Measurements from ENCODE around the gene KATNB1. TPM values are rescaled to one million over a fixed set of nuclear protein-coding genes. Genes with fewer than 3 reads are reported as not detected.

KATNB1 gene
- total RNA-seq, 1 donor from 2014 or later = 33.5 TPM

GRCh38 chr16:57785385-57785784 lies 49.8 kb downstream of the KATNB1 start:
- no peak overlapping the region for H3K4me2 ChIP-seq
- H3K4me3 ChIP-seq = no peak overlapping the region
- DNase-seq (ENCODE audit: low spot score) = no peak
- TF ChIP-seq CTCF (IDR thresholded peaks at IDR 0.05) = no peak
- TF ChIP-seq EZH2 (IDR thresholded peaks at IDR 0.05) = no peak
- no peak for TF ChIP-seq EZH2phosphoT487 (IDR thresholded peaks at IDR 0.05)
- H3K79me2 ChIP-seq (ENCODE audit: low read depth) = no peaks in the 10 kb centered on the region
- no peak overlapping the region for H3K27ac ChIP-seq
- H3K27ac Mint-ChIP-seq = no peak overlapping the region
- no peaks in the 10 kb centered on the region for H3K9me3 ChIP-seq (ENCODE audit: low read depth)
- H3K27me3 ChIP-seq = no peaks in the 10 kb centered on the region
- peaks cover 3% of the 10 kb centered on the region for H3K4me1 Mint-ChIP-seq
- no peak overlapping the region for H3K9ac ChIP-seq
- H4K20me1 ChIP-seq (ENCODE audit: low read depth) = no peaks in the 10 kb centered on the region
- no peaks in the 10 kb centered on the region for H3K36me3 ChIP-seq
- no peak overlapping the region for H3K4me3 Mint-ChIP-seq
- no peaks in the 10 kb centered on the region for H3F3A ChIP-seq (ENCODE audit: low read depth)
- no peak overlapping the region for H2AFZ ChIP-seq (replicated peaks)
- H3K9me3 Mint-ChIP-seq = no peaks in the 10 kb centered on the region
- H3K27me3 Mint-ChIP-seq (ENCODE audit: insufficient read depth, low read depth) = peaks cover 6% of the 10 kb centered on the region
- H3K36me3 Mint-ChIP-seq = no peaks in the 10 kb centered on the region
- H3K4me1 ChIP-seq = peaks cover 8% of the 10 kb centered on the region

- Histone ChIP-seq H3K4me2 (no peak overlapping the region), H3K9me3 (ENCODE audit: low read depth) (no peaks in the 10 kb centered on the region), H3K79me2 (ENCODE audit: low read depth) (no peaks in the 10 kb centered on the region), H3K27me3 (no peaks in the 10 kb centered on the region), H3K4me1 (peaks cover 8% of the 10 kb centered on the region), H3F3A (ENCODE audit: low read depth) (no peaks in the 10 kb centered on the region), H2AFZ (replicated peaks) (no peak overlapping the region), H3K9ac (no peak overlapping the region), H3K36me3 (no peaks in the 10 kb centered on the region), H3K27ac (no peak overlapping the region), H4K20me1 (ENCODE audit: low read depth) (no peaks in the 10 kb centered on the region), H3K4me3 (no peak overlapping the region)
- TF ChIP-seq EZH2phosphoT487 (IDR thresholded peaks at IDR 0.05) (no peak), CTCF (IDR thresholded peaks at IDR 0.05) (no peak), EZH2 (IDR thresholded peaks at IDR 0.05) (no peak)
- peaks cover 3% of the 10 kb centered on the region for H3K4me1 Mint-ChIP-seq
- H3K9me3 Mint-ChIP-seq = no peaks in the 10 kb centered on the region
- H3K4me3 Mint-ChIP-seq = no peak overlapping the region
- H3K27me3 Mint-ChIP-seq (ENCODE audit: insufficient read depth, low read depth) = peaks cover 6% of the 10 kb centered on the region
- no peak overlapping the region for H3K27ac Mint-ChIP-seq
- no peak for DNase-seq (ENCODE audit: low spot score)
- H3K36me3 Mint-ChIP-seq = no peaks in the 10 kb centered on the region
These were observed 50.4 kb downstream of the KATNB1 start for GRCh38 chr16:57785924-57786323.

GRCh38 chr16:57786632-57787518 lies 51.3 kb downstream of the KATNB1 start:
- Histone ChIP-seq H4K20me1 (ENCODE audit: low read depth) (no peaks in the 10 kb centered on the region), H3K79me2 (ENCODE audit: low read depth) (no peaks in the 10 kb centered on the region), H3K36me3 (no peaks in the 10 kb centered on the region), H3K9ac (no peak overlapping the region), H2AFZ (replicated peaks) (no peak overlapping the region), H3K27ac (no peak overlapping the region), H3K4me3 (no peak overlapping the region), H3F3A (ENCODE audit: low read depth) (no peaks in the 10 kb centered on the region), H3K27me3 (no peaks in the 10 kb centered on the region), H3K4me1 (peaks cover 8% of the 10 kb centered on the region), H3K4me2 (no peak overlapping the region), H3K9me3 (ENCODE audit: low read depth) (no peaks in the 10 kb centered on the region)
- no peak for DNase-seq (ENCODE audit: low spot score)
- TF ChIP-seq EZH2 (IDR thresholded peaks at IDR 0.05) (no peak), CTCF (IDR thresholded peaks at IDR 0.05) (no peak), EZH2phosphoT487 (IDR thresholded peaks at IDR 0.05) (no peak)
- H3K27ac Mint-ChIP-seq = no peak overlapping the region
- no peaks in the 10 kb centered on the region for H3K36me3 Mint-ChIP-seq
- peaks cover 3% of the 10 kb centered on the region for H3K4me1 Mint-ChIP-seq
- no peaks in the 10 kb centered on the region for H3K9me3 Mint-ChIP-seq
- H3K27me3 Mint-ChIP-seq (ENCODE audit: insufficient read depth, low read depth) = peaks cover 6% of the 10 kb centered on the region
- H3K4me3 Mint-ChIP-seq = no peak overlapping the region

Measured in neural progenitor cell (in vitro differentiated cells).